Trophoblast cell (in vitro differentiated cells and primary cell): Measurements from ENCODE around the gene SETDB2.

Experiments
- DNase-seq, 2 donors: peaks; one replicate each; pipeline ENCODE4 v3.0.0-alpha.2; 2016
- H2AFZ ChIP-seq: 2 replicates; pipeline ENCODE4 v1.6.1; 2013; ENCODE audit warnings: low read length, moderate library complexity, mild to moderate bottlenecking; ENCODE audit not compliant: insufficient read depth, poor library complexity
- H2AK5ac ChIP-seq: 2 replicates; pipeline ENCODE4 v1.6.1; 2013; ENCODE audit warnings: mild to moderate bottlenecking, low read length
- H2BK120ac ChIP-seq: 2 replicates; pipeline ENCODE4 v1.6.1; 2013; ENCODE audit warnings: low read length, mild to moderate bottlenecking, moderate library complexity; ENCODE audit not compliant: insufficient read depth, poor library complexity
- H2BK12ac ChIP-seq: 2 replicates; pipeline ENCODE4 v1.6.1; 2013; ENCODE audit warnings: mild to moderate bottlenecking, low read length, moderate library complexity
- H2BK5ac ChIP-seq: 2 replicates; pipeline ENCODE4 v1.6.1; 2013; ENCODE audit warnings: low read length, low read depth, moderate library complexity, mild to moderate bottlenecking; ENCODE audit not compliant: poor library complexity
- H3K14ac ChIP-seq: 2 replicates; pipeline ENCODE4 v1.6.1; 2013; ENCODE audit warnings: mild to moderate bottlenecking, low read length
- H3K18ac ChIP-seq: 2 replicates; pipeline ENCODE4 v1.6.1; 2013; ENCODE audit warnings: mild to moderate bottlenecking, low read length
- H3K23ac ChIP-seq: 2 replicates; pipeline ENCODE4 v1.6.1; 2013; ENCODE audit warnings: low read length
- H3K27ac ChIP-seq: 2 replicates; pipeline ENCODE4 v1.5.1; 2013; ENCODE audit warnings: low read depth, mild to moderate bottlenecking, inconsistent platforms, low read length, moderate library complexity
- H3K27me3 ChIP-seq: 2 replicates; pipeline ENCODE4 v1.6.1; 2013; ENCODE audit warnings: inconsistent platforms, mild to moderate bottlenecking, low read length, moderate library complexity; ENCODE audit not compliant: insufficient read depth
- H3K36me3 ChIP-seq, 2 experiments: 1 replicate in 1 of 2; 2 replicates in 1 of 2; pipeline ENCODE4 v1.6.1; 2013; ENCODE audit warnings: low read length in 2 of 2, mild to moderate bottlenecking in 2 of 2, moderate library complexity in 1 of 2; ENCODE audit not compliant: insufficient read depth in 2 of 2, control insufficient read depth in 1 of 2
- H3K4ac ChIP-seq: 2 replicates; pipeline ENCODE4 v1.6.1; 2013; ENCODE audit warnings: low read depth, mild to moderate bottlenecking, low read length, moderate library complexity
- H3K4me1 ChIP-seq, 2 experiments: 1 replicate in 1 of 2; 2 replicates in 1 of 2; pipeline ENCODE4 v1.6.1; 2013; ENCODE audit warnings: low read length in 2 of 2, mild to moderate bottlenecking in 2 of 2, moderate library complexity in 1 of 2; ENCODE audit not compliant: insufficient read depth in 2 of 2, control insufficient read depth in 1 of 2
- H3K4me2 ChIP-seq: 2 replicates; pipeline ENCODE4 v1.6.1; 2013; ENCODE audit warnings: inconsistent platforms, mild to moderate bottlenecking, low read length, moderate library complexity
- H3K4me3 ChIP-seq: 2 replicates; pipeline ENCODE4 v1.5.1; 2013; ENCODE audit warnings: mild to moderate bottlenecking, low read depth, low read length, inconsistent platforms
- H3K79me1 ChIP-seq: one replicate; pipeline ENCODE4 v1.6.1; 2013; ENCODE audit warnings: low read length
- H3K79me2 ChIP-seq: 2 replicates; pipeline ENCODE4 v1.6.1; 2013; ENCODE audit warnings: low read length, mild to moderate bottlenecking; ENCODE audit not compliant: control insufficient read depth, insufficient read depth, poor library complexity
- H3K9ac ChIP-seq: 2 replicates; pipeline ENCODE4 v1.6.1; 2013; ENCODE audit warnings: mild to moderate bottlenecking, low read length
- H3K9me3 ChIP-seq: 2 replicates; pipeline ENCODE4 v1.6.1; 2013; ENCODE audit warnings: low read depth, mild to moderate bottlenecking, control low read depth, inconsistent platforms, low read length; ENCODE audit not compliant: insufficient read depth
- H4K12ac ChIP-seq: 2 replicates; pipeline ENCODE4 v1.6.1; 2013; ENCODE audit warnings: low read depth, mild to moderate bottlenecking, low read length, moderate library complexity
- H4K8ac ChIP-seq: 2 replicates; pipeline ENCODE4 v1.6.1; 2013; ENCODE audit warnings: low read depth, mild to moderate bottlenecking, low read length, moderate library complexity
- H4K91ac ChIP-seq: one replicate; pipeline ENCODE4 v1.6.1; 2013; ENCODE audit warnings: low read depth, mild to moderate bottlenecking, low read length, moderate library complexity
- WGBS: extraction: QIAGEN DNeasy Blood & Tissue Kit; methylation state at CpG from one replicate; pipeline ENCODE4 v1.1.7; 2013; ENCODE audit warnings: missing lambda C conversion rate; ENCODE audit not compliant: insufficient read length, insufficient coverage; ENCODE audit errors: extremely low coverage; 5-methylcytosine and 5-hydroxymethylcytosine counted together

The SETDB2 gene

DNA sequence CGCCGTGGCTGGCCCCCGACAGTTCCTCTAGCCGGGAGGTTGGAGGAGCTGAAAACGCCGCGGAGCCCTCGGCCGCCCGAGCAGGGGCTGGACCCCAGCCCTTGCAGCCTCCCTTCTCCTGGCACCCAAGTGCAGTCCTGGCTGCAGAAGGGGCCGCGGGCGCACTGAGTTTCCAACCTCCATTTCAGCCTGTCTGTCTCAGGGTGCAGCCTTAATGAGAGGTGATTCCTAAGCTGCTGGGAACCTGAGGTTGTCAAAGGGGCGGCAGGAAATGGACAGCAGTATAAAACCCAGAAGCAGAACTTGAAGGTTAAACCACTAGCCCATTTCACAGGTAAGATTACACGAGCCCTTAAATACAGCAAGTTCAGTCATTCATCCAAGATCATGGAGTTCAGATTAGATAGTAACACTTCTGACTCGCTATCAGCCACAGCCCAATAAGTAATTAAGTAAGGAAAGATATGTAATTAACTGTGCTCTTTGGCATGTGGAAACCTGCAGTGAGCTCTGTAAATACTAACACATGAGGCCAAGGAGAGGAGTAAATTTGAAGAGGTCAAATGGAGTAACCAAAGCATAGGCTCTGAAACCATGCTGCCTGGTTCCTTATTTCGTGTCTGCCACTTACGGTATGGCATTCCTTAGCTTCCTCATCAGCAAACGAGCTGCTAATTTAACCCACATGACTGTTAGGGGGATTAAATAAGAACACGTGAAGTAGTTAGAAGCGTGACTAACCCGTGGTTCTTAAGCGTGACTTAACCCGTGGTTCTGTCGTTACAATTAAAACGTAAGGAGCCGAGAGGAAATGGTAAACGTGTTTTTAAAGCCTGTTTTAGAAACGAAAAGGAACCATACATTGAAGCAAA is 686 bp downstream of the SETDB2 start:
- Histone ChIP-seq H3K79me2 (peaks cover 2% of the 10 kb centered on the region), H4K12ac (peak overlapping the region; percentile 47), H3K36me3 (no peaks in the 10 kb centered on the region), H3K9me3 (no peaks in the 10 kb centered on the region), H3K27me3 (no peaks in the 10 kb centered on the region), H4K91ac (no peak overlapping the region), H3K4ac (no peak overlapping the region), H3K18ac (peak overlapping the region; percentile 14), H2BK5ac (peak overlapping the region; percentile 19), H3K79me1 (peaks cover 7% of the 10 kb centered on the region), H3K9ac (peak overlapping the region; percentile 78), H3K4me3 (peak overlapping the region; percentile 92), H4K8ac (peak overlapping the region; percentile 18), H3K4me2 (peak overlapping the region; percentile 75), H3K27ac (peak overlapping the region; percentile 65), H3K23ac (no peak overlapping the region), H3K4me1 (no peaks in the 10 kb centered on the region), H2BK120ac (no peak overlapping the region), H3K14ac (peak overlapping the region; percentile 16), H2AK5ac (no peak overlapping the region), H2BK12ac (no peak overlapping the region), H2AFZ (peak overlapping the region; percentile 68)
- no CpG with 5 or more reads among the region's 29 CpGs for WGBS
- peak; percentile 49 to 74 for DNase-seq

DNA sequence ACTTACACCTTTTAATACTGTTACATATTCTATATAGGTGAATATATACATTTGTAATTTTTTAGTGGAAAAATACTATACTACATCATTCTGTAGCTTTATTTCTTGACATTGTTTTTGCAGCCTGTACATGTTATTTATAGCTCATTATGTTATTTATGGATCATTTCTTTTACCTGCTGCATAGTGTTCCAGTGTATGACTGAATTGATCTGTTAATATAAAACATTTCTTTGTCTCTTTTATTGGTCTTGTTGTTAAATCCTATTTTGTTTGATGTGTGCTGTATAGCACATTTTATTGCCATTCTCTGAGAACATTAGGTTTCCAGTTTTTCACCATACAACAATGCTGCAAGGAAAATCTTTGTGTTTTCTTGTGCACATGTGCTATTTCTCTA is 2.4 kb downstream of the SETDB2 start:
- Histone ChIP-seq H3K27me3 (no peaks in the 10 kb centered on the region), H2BK120ac (no peak overlapping the region), H4K8ac (no peak overlapping the region), H3K18ac (no peak overlapping the region), H3K9ac (no peak overlapping the region), H2AFZ (no peak overlapping the region), H3K4me1 (no peaks in the 10 kb centered on the region), H3K4me2 (no peak overlapping the region), H3K23ac (no peak overlapping the region), H4K91ac (no peak overlapping the region), H2BK12ac (no peak overlapping the region), H4K12ac (no peak overlapping the region), H3K27ac (no peak overlapping the region), H3K79me2 (peaks cover 2% of the 10 kb centered on the region), H3K4ac (no peak overlapping the region), H3K14ac (no peak overlapping the region), H3K9me3 (no peaks in the 10 kb centered on the region), H2BK5ac (no peak overlapping the region), H3K79me1 (peaks cover 7% of the 10 kb centered on the region), H3K4me3 (no peak overlapping the region), H2AK5ac (no peak overlapping the region), H3K36me3 (no peaks in the 10 kb centered on the region)
- no peak for DNase-seq

DNA sequence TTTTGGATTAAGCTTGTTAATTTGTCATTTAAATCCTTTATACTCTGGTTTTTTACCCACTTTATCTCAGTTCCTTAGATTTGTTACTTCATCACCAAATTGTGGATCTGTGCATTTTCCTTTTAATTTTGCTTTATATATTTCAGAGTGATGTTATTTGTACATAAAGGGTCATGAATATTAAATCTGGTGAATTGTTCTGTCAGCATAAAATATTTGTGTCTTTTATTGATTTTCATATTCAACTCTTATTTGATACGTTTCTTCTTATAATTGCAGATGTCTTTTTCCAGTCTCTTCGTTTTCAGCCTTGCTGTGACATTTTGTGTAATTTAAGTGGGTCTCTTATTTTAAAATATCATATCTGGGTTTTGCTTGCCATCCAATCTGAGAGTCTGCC is 4.7 kb downstream of the SETDB2 start:
- Histone ChIP-seq H3K4me3 (no peak overlapping the region), H3K9me3 (no peaks in the 10 kb centered on the region), H4K91ac (no peak overlapping the region), H3K36me3 (no peaks in the 10 kb centered on the region), H2AFZ (no peak overlapping the region), H3K4me1 (no peaks in the 10 kb centered on the region), H2BK120ac (no peak overlapping the region), H3K18ac (no peak overlapping the region), H4K8ac (no peak overlapping the region), H3K14ac (no peak overlapping the region), H3K27me3 (no peaks in the 10 kb centered on the region), H2AK5ac (no peak overlapping the region), H2BK5ac (no peak overlapping the region), H4K12ac (no peak overlapping the region), H2BK12ac (no peak overlapping the region), H3K27ac (no peak overlapping the region), H3K4ac (no peak overlapping the region), H3K79me1 (peaks cover 4% of the 10 kb centered on the region), H3K4me2 (no peak overlapping the region), H3K23ac (no peak overlapping the region), H3K79me2 (no peaks in the 10 kb centered on the region), H3K9ac (no peak overlapping the region)
- no CpG with 5 or more reads among the region's 2 CpGs for WGBS
- no peak for DNase-seq

DNA sequence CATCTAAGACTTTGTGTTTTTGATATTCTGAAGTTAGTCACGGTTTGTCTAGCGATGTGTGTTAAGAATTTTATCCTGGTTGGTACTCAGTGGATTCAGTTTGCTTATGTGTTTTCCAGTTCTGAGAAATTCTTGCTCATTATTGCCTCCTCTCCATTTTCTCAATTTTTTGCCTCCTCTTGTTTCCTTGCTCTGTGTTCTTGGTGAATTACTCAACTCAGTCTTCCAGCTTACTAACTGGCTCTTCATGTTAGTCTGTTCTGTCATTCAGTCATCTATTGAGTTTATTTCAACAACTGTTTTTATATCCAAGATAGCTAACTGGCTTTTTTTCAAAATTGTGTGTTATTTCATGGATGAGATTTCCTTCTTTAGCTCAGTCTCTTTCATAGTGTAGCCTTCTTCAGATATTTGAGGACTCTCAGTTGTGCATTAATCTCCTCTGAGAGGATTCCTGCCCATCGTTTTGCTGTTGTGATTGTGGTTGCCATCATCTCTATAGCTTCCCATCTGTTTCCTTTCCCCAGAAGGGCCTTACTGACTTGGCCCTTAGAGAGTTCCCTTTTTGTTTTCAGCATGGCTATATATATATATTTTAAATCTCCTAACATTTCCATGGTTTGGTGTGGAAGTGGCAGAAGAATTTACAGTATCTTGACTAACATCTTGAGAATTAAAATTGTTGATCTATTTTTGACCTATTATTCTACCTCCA is 6.2 kb downstream of the SETDB2 start:
- H3K27ac ChIP-seq, result no peak overlapping the region
- H2AFZ ChIP-seq, result no peak overlapping the region
- H3K18ac ChIP-seq, result no peak overlapping the region
- no peak overlapping the region for H2BK120ac ChIP-seq
- no peak overlapping the region for H3K9ac ChIP-seq
- H4K8ac ChIP-seq, result no peak overlapping the region
- no peak overlapping the region for H3K4ac ChIP-seq
- H3K79me1 ChIP-seq, result no peaks in the 10 kb centered on the region
- WGBS, result no CpG with 5 or more reads among the region's 3 CpGs
- no peak overlapping the region for H4K91ac ChIP-seq
- no peaks in the 10 kb centered on the region for H3K79me2 ChIP-seq
- no peak for DNase-seq
- no peak overlapping the region for H2BK12ac ChIP-seq
- H3K23ac ChIP-seq, result no peak overlapping the region
- no peak overlapping the region for H3K4me2 ChIP-seq
- H2AK5ac ChIP-seq, result no peak overlapping the region
- H3K4me3 ChIP-seq, result no peak overlapping the region
- H3K9me3 ChIP-seq, result no peaks in the 10 kb centered on the region
- H2BK5ac ChIP-seq, result no peak overlapping the region
- no peak overlapping the region for H3K14ac ChIP-seq
- no peaks in the 10 kb centered on the region for H3K27me3 ChIP-seq
- H4K12ac ChIP-seq, result no peak overlapping the region
- no peaks in the 10 kb centered on the region for H3K36me3 ChIP-seq
- H3K4me1 ChIP-seq, result no peaks in the 10 kb centered on the region
